NOMO-1 (cell line): ENCODE results near the gene CDC42EP3.
A peak's percentile ranks its signal among the peaks of the same experiment; 100 is the strongest.

ENCODE experiments used
- DNase-seq, 2 experiments: peaks; one replicate each; lab custom pipeline; 2025; ENCODE audit not compliant: unreplicated experiment in 2 of 2; lab: John Stamatoyannopoulos, UW

CDC42EP3 gene

GRCh38 chr2:37683921-37684780 lies 12.7 kb upstream of the CDC42EP3 start:
- DNase-seq: peak in 1 of 2 experiments; percentile 49

GRCh38 chr2:37683241-37683640 lies 11.8 kb upstream of the CDC42EP3 start:
- no peak for DNase-seq

- DNase-seq: no peak
These were observed 11.0 kb upstream of the CDC42EP3 start for GRCh38 chr2:37682473-37682872.

GRCh38 chr2:37681587-37681986 lies 10.1 kb upstream of the CDC42EP3 start:
- DNase-seq: no peak

- DNase-seq: no peak
These were observed 7.7 kb upstream of the CDC42EP3 start for GRCh38 chr2:37679072-37679695.

GRCh38 chr2:37676274-37676673 lies 4.8 kb upstream of the CDC42EP3 start:
- DNase-seq: no peak

- peak; percentile 57 to 60 for DNase-seq
These were observed 3.5 kb upstream of the CDC42EP3 start for GRCh38 chr2:37674946-37675345.

- DNase-seq: no peak
These were observed 1.4 kb upstream of the CDC42EP3 start for GRCh38 chr2:37672870-37673184.

- peak; percentile 76 to 83 for DNase-seq
These were observed 845 bp upstream of the CDC42EP3 start for GRCh38 chr2:37672104-37672869.

GRCh38 chr2:37671816-37672103 lies 318 bp upstream of the CDC42EP3 start:
- DNase-seq: peak; percentile 49 to 58

GRCh38 chr2:37670378-37671008 lies 949 bp downstream of the CDC42EP3 start:
- no peak for DNase-seq

GRCh38 chr2:37669446-37669845 lies 2.0 kb downstream of the CDC42EP3 start:
- peak in 1 of 2 experiments; percentile 19 for DNase-seq

- DNase-seq: no peak
These were observed 3.7 kb downstream of the CDC42EP3 start for GRCh38 chr2:37667704-37668103.

- no peak for DNase-seq
These were observed 4.7 kb downstream of the CDC42EP3 start for GRCh38 chr2:37666772-37667171.

GRCh38 chr2:37665604-37666362 lies 5.7 kb downstream of the CDC42EP3 start:
- DNase-seq: no peak

GRCh38 chr2:37665043-37665442 lies 6.4 kb downstream of the CDC42EP3 start:
- DNase-seq: no peak

- DNase-seq: no peak
These were observed 7.2 kb downstream of the CDC42EP3 start for GRCh38 chr2:37664231-37664643.

- DNase-seq: no peak
These were observed 8.1 kb downstream of the CDC42EP3 start for GRCh38 chr2:37663390-37663789.

GRCh38 chr2:37659723-37660122 lies 11.7 kb downstream of the CDC42EP3 start:
- no peak for DNase-seq

- DNase-seq: no peak
These were observed 12.8 kb downstream of the CDC42EP3 start for GRCh38 chr2:37658682-37659081.

GRCh38 chr2:37657471-37657870 lies 14.0 kb downstream of the CDC42EP3 start:
- DNase-seq: no peak
